K562 (cell line): ENCODE results near the gene USP31. TPM values are rescaled to one million over a fixed set of nuclear protein-coding genes. Genes with fewer than 3 reads are reported as not detected.
A peak's percentile ranks its signal among the peaks of the same experiment; 100 is the strongest.

ENCODE experiments used
- CBFA2T2 ChIP-seq: fragments of 450-650 bp; conservative IDR thresholded peaks from 2 replicates; pipeline ENCODE4 v1.6.1; 2017; ENCODE audit warnings: mild to moderate bottlenecking
- CBX2 ChIP-seq: fragments of 200-600 bp; sonication (generic); IDR thresholded peaks from one replicate; pipeline ENCODE4 v1.6.1; 2012; ENCODE audit warnings: mild to moderate bottlenecking, low read length, inconsistent platforms; ENCODE audit not compliant: insufficient read depth, poor library complexity, severe bottlenecking
- FOS ChIP-seq: IDR thresholded peaks from 3 replicates; pipeline ENCODE4 v1.6.1; 2011; ENCODE audit not compliant: insufficient read length; ENCODE audit errors: extremely low read depth
- FOXK2 ChIP-seq, 2 experiments: fragments of 450-650 bp; IDR thresholded peaks in 1 of 2; conservative IDR thresholded peaks in 1 of 2; 2 replicates each; pipeline ENCODE4 v1.6.1; 2016; ENCODE audit warnings: low read depth in 2 of 2, mild to moderate bottlenecking in 1 of 2
- FOXP4 ChIP-seq: sonication (generic); formaldehyde crosslinking; IDR thresholded peaks from 2 replicates; pipeline ENCODE4 v1.8.0; 2022; ENCODE audit warnings: mild to moderate bottlenecking, missing genetic modification reagents, borderline replicate concordance
- MLLT1 ChIP-seq, 2 experiments: fragments of 450-650 bp; IDR thresholded peaks; 2 replicates each; pipeline ENCODE4 v1.6.1; 2016
- RFX1 ChIP-seq: fragments of 450-650 bp; IDR thresholded peaks from 2 replicates; pipeline ENCODE4 v1.6.1; 2016; ENCODE audit warnings: mild to moderate bottlenecking, moderate library complexity
- SIRT6 ChIP-seq: IDR thresholded peaks from one replicate; pipeline ENCODE4 v1.6.1; 2012; ENCODE audit warnings: low read depth, mild to moderate bottlenecking, control low read depth, inconsistent platforms, low read length, moderate library complexity
- SMARCA5 ChIP-seq: fragments of 450-650 bp; IDR thresholded peaks from 2 replicates; pipeline ENCODE4 v1.6.1; 2016
- ZNF316 ChIP-seq: fragments of 450-650 bp; IDR thresholded peaks from 2 replicates; pipeline ENCODE4 v1.6.1; 2016
- ZNF589 ChIP-seq: fragments of 200-800 bp; sonication (Bioruptor generic); IDR thresholded peaks from 2 replicates; pipeline ENCODE4 v1.6.1; 2016; ENCODE audit warnings: low read depth, missing genetic modification characterization, missing compliant biosample characterization
- polyA plus RNA-seq, 8 experiments: library from polyadenylated mRNA; depleted of rRNA in 4 of 8; stranded (reverse) in 5 of 8; unstranded in 3 of 8; fragments of >200 nt; fragmentation: Nextera tagmentation in 2 of 8; fragmentation: Illumina TruSeq in 1 of 8; extraction: Ambion mirVana in 2 of 8; extraction: Trizol in 1 of 8; gene quantifications; 2 replicates each; pipeline versions ENCODE4 v1.2.1 to v1.2.3, GENCODE V29; 2011 to 2014; ENCODE audit warnings: inconsistent platforms in 1 of 8, missing spikeins in 1 of 8
- total RNA-seq, 7 experiments: library from RNA; depleted of rRNA in 6 of 7; stranded (reverse); fragments of >200 nt in 6 of 7; fragmentation: Illumina TruSeq in 2 of 7; extraction: Trizol in 2 of 7; gene quantifications; 2 replicates each; pipeline versions ENCODE4 v1.2.1 to v1.2.3, GENCODE V29; 2011 to 2021; ENCODE audit warnings: low replicate concordance in 1 of 7

USP31 gene
- total and polyA plus RNA-seq, 9 of the 15 experiments (the other 6 are each of a cell fraction or from before 2014, with no cell fraction given), result 0.56 to 4.9 (median 2.9) TPM

- TF ChIP-seq MLLT1 (IDR thresholded peaks at IDR 0.05), result no peak
- no peak for TF ChIP-seq SIRT6
- TF ChIP-seq RFX1, result 0 out of 2 replicates have a peak, but pooled peaks have one; percentile 13
- TF ChIP-seq FOXK2 (conservative IDR thresholded peaks at IDR 0.05 in 1 of 2, IDR thresholded peaks at IDR 0.05 in 1 of 2; ENCODE audit: low read depth in 2 of 2), result no peak
- no peak for TF ChIP-seq CBX2
- TF ChIP-seq FOXP4 (CRISPR knock-in tag), result no peak
- no peak for TF ChIP-seq ZNF316
- TF ChIP-seq FOS, result no peak
- TF ChIP-seq CBFA2T2, result peak; percentile 64
- TF ChIP-seq SMARCA5, result no peak
- no peak for TF ChIP-seq ZNF589 (CRISPR knock-in tag)
Observed at GRCh38 chr16:23134274-23134673, 15.0 kb downstream of the USP31 start (continued).
